GM21737 (cell line): ENCODE data around the gene MRPS9.

Experiments
- ATAC-seq: cut with Tn5 transposase; IDR thresholded peaks from one replicate; pipeline ENCODE4 v1.9.1; 2021; ENCODE audit warnings: mild to moderate bottlenecking, moderate library complexity; ENCODE audit not compliant: unreplicated experiment

MRPS9 gene

DNA sequence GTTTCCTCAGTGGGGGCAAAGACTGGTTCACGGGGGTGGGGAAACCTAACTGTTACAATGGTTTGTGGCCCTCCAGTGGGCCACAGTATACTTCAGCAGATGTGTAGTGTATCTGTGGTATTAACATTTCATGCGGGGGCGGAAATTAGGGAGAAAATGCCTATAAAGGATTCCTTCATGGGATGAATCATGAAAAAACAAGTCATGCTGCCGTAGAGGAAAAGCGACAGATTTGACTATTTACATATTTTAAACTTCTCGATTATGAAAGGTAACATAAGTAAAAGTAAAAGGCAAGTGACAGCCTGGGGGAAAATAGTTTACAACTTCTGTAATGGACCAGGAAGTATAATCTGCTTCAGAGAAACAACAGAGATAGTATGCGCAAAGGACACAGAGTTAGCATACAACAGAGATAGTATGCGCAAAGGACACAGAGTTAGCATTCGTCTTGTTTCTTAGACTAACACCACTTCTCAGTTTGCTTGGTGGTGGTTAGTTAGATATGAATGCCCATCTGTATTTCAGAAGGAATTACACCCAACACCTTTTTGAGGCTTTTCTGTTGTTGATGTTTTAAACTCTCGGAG is 41.1 kb downstream of the MRPS9 start:
- no peak for ATAC-seq

DNA sequence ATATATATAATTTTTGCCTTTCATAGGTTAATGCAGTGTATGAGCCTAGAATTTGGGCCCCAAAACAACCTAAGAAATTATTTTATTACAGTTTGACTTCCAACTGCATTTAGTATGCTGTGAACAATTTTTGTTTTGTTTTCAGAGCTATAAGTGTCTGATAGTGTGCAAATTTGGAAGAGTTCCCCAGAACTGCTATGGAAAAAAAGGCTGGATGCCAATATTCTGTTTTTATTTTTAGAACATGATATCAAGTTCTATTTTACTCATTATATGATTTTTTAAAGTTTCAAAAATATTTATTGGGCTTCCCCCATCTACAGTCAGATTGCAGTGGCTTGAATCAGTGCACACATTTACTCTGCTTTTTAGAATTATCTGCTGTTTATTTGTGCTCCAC is 42.6 kb downstream of the MRPS9 start:
- no peak for ATAC-seq

DNA sequence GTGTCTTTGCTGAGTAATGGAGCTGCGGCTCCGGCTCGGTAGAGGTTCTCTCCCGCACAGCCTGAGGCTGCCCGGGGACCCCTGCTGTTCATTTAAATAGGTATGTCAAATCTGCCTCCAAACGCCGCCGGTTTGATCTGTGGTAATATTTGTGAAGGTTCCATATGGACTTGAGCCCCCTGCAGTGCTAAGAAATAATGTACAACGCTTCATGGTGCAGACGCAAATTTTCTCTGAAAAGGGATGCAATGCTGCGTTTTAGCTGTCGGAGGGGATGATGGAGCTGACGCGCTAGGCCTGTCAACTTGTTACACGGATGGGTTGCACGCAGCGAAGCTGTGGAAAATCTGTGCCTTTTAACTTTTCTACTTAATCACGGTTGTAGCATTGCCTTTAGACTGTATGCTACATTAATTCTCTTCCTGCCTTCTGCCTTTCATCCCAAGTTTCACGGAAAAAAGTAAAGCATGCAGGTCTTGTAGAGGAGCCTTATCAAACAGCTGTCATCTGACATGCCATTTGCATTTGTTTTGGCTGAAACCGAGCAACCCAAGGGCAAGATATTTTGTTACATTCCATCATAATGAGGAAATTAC is 43.2 kb downstream of the MRPS9 start:
- no peak for ATAC-seq

DNA sequence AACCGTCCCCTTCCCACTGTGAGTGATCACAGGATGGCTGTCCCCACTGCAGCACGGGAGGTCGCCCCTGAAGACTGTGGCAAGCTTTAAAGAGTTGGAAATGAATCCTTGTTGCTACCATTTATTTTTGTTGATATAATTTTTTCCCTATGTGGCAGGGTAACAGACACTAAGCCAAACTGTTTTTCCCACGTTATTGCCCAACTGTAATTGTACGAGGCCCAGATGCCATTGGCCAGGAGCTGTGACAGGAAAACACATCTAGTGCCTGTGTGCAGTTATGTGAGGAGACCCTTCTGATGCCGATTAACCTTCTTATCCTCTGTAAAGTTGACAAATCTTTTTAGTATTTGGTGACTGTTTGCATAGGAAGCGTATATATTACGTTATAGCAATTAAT is 44.2 kb downstream of the MRPS9 start:
- ATAC-seq, result no peak

DNA sequence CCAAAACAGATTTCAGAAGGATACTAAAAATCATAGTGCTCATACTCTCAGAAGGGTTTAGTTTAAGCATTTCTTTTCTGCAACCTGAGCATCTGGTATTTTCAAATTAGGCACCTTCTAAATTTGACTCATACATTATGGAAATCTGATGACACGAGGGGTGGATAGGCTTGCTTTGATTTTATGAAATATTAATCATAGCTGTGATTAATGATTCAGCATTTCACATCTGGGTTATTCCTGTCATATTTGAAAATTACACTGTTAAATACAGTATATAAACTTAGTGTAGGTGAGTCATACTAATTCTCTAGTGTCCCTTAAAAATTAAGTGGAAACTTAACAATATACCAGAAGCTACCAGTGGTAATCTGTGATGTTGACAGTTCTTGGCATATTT is 47.7 kb downstream of the MRPS9 start:
- ATAC-seq, result no peak

DNA sequence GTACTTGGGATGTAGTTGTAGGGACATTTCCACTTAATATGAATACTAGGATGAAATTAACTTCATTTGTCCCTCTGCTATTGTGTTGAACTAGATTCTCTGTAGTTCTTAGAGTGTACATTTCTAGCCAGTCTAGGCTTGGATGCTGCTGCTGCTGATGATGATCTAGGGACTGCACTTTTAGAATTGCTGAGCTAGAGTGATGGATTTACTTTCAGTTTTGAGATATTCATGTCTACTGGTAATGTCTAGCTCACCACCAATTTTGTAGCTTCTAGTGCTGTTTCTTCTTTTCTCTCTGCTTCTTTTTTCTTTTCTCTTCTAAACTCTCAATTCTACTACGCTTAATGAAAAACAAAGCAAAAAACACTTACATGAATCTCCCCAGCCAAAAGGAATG is 49.4 kb downstream of the MRPS9 start:
- ATAC-seq, result no peak

DNA sequence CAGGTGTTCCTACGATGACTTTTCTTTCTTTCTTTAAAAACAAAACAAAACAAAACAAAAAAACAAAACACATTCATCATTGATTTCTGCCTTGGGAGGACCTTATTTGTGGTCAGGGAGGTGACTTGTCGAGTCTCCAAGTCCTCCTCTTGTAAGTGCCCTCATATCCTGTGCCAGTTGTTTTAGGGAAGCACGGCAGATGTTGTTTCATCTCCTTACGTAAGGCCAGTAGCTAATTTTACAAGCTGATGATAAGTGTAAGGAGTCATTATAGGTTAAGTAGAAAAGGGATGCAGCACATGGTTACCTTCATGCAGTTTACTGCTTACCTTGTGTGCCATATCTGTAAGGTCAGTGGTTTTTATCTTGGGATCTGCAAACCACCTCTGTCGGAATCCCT is 52.2 kb downstream of the MRPS9 start:
- no peak for ATAC-seq

DNA sequence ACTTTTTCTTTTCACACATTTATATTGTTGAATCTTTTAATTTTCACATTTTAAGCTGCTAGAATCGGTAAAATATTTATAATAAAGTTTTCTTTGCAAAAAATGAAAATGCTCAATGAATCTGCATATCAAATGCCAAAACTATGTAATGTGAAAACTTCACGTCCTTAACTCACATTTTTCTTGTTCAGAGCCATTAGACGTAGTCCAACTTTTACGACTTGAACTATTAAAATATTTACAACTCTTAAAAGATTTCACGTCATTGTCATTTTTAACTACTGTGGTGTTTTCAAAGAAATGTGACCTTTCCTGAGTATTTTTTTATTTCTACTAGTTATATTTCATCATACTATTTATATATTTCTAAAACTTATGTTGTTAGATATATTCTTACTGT is 54.9 kb downstream of the MRPS9 start:
- no peak for ATAC-seq

DNA sequence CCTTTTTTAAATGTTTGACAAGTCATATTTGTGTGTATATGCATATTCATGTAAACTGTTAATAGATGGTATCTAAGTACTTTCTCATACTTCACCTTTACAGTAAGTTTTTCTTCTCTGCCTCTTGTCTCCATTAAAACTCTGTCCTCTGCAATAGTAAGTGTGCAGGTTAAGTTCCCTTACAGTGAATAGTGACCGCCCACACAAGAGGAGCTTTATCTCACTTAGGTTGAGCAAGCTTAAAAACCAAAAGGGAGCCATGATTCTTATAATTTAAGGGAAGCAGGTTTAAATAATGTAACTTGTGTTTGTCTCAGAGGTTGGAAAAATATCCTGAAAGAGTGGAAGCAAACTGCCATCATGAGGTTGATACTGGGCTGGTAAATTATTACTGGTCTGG is 61.3 kb downstream of the MRPS9 start:
- ATAC-seq, result no peak

DNA sequence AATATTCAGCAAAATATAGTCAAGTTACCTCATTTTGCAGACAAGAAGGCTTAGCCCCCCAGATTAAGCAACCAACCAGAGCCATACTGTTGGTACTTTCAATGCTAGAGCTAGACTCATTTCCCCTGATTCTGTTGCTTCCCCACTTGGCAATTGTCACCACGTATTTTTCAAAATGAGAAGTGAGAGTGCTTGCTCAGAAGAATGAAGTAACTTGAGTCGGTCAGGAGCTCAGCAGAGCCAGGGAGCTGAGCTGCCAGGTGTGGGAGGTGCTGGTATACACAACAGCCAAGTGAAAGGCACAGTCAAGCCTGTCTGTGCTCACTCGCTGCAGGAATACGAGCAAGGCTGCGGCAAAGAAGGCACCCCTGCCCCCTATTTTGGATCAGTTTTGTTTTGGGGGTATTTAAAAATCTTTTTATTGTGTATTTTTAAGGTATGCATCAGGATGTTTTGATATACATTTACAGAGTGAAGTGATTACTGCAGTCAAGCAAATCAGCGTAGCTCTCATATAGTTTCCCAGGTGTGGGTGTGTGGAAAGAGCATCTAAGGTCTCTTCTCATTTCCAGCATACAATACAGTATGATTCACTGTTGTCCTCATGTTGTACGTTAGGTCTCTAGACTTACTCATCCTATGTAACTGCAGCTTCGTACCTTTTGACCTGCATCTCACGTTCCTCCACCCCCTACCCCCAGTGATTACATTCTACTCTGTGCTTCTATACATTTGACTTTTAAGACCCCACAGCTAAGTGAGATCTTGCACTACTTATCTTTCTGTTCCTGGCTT is 62.4 kb downstream of the MRPS9 start:
- ATAC-seq, result peak; percentile 62

DNA sequence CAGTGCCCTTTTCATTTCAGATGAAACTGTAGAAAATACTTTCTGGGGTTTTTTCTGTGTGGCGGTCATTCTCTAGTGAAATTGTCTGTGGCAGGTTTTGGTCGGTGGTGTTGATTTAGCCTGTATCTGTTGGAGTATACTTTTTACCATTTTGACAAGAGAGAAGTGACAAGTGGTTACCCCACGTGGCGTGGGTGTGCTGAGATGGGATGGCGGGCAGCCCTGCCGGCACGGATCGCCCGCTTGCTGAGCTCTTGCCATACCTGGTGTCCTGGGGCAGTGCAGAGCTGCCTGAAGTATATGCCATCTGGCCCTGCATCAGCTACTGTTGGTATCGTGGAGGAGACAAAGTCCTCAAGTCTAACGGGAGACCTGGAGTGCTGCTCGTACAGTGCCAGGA is 64.1 kb downstream of the MRPS9 start:
- no peak for ATAC-seq

DNA sequence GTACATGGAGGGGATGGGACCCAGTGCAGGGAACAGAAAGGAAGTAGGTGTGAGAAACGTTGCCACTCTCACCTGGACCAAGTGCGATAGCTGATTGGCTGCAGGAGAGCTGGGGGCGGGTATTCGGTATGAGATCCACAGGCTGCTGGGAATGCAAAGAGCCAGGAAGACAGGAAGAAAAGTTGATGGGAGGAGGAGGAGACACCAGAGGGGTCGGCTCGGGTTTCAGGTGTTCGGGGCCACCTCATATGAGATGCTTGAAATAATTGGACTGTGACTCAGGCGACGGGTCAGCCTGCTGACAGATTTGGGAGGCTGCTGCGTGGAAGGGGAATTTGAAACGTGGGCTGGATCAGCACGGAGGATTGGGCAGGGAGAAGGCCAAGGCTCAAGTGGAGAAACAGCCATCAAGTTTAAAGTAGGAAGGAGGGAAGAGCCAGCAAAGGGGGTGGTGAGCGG is 65.1 kb downstream of the MRPS9 start:
- ATAC-seq, result no peak

DNA sequence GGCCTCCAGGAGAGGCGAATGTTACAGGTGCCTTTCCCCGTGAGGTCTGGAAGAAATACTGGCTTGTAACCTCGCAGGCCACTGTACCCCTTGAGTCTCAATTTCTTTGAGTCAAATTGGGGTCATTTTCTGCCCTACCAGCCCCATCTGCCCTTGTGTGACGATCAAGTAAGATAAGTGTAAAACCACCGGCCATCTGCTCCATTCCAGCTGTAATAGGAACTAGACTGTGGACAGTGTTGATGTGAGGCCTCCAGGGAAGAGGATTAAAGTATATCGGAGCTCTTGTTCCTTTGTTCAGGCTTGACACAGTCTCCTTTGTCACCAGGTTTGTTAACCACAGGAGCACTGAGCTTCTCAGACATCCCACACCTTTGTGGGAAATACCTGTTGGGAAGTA is 65.6 kb downstream of the MRPS9 start:
- ATAC-seq, result no peak

DNA sequence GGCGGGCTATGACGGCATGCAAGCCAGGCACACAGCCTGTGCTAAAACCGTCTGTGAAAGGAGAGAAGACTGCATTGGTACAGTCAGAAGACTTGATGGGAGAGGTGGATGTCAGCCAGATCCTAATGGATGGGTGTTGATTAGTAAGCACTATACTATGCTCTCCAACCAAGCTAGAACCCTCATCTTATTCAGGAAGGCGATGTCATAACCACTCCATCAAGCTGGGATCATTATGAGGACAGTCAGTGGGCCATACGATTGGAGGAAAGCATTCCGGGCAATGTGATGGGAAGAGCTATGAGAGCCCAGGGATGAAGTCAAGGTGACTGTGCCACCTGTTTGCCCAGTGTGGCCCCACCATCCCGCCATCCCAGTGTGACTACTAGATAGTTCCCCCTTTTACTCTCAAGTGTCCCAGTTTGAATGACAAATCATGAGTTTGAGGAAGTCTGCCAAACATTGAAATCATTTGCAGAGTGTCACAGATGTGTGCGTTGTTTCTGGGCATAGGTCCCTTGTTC is 66.4 kb downstream of the MRPS9 start:
- no peak for ATAC-seq

DNA sequence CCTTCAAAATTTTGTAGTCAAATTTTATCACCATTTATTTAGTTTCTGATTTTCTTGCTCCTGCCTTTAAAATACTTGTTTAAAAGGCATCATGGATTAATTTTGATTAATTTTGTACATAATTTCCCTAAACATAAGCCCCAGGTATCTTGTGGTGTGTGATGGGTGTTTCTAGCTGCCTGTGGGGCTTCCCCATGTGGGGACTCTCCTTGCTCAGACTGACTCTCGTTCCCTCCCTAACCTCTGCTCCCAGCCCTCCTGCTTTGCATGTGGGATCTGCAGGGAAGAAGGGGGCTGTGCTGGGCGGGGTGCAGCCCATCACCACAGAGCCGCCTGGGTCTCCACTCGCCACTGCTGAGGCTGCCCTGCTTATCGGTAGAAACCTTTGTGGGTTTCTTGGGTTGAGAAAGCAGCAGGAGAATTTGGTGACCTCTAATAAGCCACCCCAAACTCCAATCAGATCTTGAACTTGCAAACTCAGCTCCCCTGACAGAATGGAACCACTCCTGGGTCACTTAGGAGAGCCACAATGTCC is 72.5 kb downstream of the MRPS9 start:
- ATAC-seq, result no peak

DNA sequence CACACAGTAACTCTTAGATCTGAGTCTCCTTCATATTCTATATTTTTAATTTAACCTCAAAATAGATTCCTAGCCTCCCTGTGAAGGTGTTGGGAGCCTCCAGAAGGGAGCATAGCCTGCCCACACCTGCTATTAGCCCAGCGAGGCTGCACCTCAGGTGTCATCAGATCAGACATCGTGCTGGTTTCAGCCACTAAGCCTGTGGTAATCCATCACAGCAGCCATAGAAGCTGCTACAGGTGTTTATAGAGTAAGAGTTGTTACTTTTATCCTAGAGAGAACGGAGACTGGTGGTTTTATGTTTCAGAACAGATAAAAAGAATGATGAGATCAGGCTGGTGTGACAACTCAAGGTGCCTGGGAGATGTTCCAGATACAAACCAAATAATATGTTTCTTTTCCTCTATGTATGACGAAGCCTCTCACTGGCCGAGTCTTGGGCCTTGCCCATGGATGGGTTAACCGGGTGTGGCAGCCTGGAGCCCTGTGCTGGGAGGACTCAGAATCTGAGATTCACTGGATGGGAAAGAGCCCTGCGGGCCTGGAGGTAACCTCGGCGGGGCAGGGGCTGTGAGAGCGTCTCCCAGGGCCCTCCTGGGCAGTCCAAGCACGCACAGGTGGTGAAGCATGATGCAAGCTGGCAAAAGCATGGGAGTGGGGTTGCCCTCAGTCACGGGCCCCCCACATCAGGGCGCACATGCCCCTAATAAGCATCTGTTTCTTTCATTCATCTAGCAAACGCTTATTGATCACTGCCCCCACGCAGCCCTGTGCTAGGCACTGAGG is 73.7 kb downstream of the MRPS9 start:
- no peak for ATAC-seq

DNA sequence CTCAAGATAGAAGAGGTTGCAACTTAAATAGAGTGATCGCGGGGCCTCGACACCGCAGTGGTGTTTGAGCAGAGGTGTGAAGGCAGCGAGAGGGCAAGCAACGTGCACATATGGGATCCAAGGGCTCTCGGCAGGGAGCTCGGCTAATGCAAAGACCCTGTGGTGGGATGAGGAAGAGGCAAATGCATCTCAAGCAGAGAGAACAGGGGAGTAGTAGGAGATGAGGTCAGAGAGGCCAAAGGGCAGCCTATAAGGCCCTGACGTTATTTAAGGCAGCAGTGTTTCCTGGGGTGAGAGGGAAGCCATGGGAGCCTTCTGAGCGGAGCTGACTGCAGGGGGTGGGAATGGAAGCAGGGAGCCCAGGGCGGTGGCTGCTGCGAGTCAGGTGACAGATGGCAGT is 74.5 kb downstream of the MRPS9 start:
- ATAC-seq, result no peak

DNA sequence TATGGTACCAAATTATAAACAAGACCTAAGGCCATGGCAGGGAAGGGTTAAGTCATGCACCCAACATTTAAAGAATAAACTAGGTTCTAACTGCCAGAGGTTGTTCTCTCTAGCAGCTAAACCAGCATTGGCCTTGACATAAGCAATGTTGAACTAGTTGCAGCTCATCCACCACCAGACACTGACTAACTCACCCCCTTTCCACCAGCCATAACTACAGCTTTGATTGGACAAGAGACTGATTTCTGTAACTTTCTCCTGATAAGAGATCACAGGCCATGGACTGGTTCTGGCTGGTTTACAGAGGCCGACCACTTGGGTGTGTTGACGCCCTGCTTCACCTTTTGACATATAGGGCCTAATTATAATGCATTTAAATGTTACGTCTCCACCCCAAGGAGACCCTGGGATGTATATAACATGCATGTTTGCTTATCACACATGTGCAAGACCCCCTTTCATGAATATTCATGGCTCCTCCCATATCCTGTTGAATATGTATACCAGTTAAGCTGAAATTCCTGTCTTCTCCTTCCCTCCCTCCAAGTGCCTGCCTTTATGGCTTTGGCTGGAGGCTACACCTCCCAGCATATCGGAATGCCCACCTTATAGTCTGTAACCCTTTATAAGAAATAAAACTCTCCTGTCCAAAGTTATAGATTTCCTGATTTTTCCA is 75.9 kb downstream of the MRPS9 start:
- ATAC-seq, result no peak

DNA sequence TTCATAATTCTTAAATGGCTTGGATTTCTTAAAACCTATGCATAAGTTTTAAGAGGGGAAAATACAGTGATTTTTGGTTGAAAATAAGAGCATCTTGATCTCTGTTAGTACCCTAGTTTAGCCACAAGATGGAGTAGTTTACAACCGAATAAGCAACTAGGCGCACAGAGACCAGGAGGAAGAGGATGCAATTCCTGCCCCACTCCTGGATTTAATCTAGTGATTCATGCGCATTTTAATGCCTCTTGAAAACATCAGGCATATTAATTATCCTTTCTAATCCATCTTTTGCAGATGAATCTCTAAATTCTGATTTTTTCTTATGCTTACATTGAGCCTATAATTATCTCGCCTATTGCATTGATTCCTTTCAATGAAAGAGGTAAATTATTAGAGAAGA is 76.7 kb downstream of the MRPS9 start:
- ATAC-seq, result no peak

DNA sequence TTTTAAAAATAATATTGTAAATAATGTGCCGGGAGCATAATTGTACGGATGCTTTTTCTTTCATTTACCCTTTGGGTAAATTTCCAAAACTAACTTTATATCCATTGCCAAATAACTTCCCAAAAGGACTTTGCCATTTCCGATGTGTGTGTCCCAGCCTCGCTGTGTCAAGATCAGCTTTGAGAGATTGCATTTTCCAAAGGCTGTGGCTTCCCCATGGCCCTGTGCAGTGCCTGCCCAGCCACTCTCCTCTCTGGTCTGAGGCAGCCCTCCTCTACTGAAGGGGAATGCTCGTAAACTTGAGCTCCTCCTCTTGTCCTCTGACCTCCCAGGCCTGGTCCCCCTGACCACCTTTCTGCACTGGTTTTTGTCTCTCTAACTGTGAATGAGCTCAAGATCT is 78.5 kb downstream of the MRPS9 start:
- ATAC-seq, result no peak

DNA sequence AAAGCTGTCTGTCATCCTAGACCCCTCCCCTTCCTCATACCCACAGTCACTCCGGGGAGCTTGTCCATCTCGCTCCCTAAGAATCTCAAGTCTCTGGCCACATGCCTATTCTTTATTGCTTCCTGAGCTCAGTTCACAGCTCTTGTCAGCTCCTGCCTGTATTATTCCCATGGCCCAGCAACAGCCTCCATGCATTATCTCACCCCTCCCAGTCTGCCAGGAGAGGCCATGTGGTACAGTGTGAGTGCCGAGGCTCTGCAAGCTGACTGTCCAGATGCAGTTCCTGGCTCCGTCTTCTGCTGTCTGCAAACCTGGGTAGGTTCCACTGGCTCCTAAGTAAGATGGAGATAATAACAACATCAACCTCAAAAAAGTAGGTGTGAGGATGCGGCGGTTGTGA is 79.7 kb downstream of the MRPS9 start:
- ATAC-seq, result no peak
